ENCODE data around the gene PPP1R3F.

Gene PPP1R3F

GRCh38 chrX:49269767-49270248 lies at the start of gene PPP1R3F:
Gene PPP1R3F (plus strand): TSS chrX:49269793. CDS start chrX:49269870, 77 bp downstream.
- no peak for DNase-seq

DNA sequence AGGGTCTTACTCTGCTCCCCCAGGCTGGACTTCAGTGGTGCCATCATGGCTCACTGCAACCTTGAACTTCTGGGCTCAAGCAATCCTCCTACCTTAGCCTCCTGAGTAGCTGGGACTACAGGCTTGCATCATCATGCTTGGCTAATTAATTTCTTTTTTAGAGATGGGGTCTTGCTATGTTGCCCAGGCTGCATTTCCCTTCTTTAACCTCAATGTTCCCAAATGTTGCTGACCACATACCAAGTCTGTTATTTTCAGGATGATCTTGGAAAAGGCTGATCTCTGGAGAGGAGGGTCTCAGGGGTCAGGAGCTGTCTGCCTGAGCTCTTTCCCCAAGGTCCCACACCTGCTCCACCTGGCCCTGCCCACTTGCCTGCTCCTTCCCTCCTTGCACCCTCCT lies 49.5 kb upstream of the PPP1R3F start:
- DNase-seq, result no peak

DNA sequence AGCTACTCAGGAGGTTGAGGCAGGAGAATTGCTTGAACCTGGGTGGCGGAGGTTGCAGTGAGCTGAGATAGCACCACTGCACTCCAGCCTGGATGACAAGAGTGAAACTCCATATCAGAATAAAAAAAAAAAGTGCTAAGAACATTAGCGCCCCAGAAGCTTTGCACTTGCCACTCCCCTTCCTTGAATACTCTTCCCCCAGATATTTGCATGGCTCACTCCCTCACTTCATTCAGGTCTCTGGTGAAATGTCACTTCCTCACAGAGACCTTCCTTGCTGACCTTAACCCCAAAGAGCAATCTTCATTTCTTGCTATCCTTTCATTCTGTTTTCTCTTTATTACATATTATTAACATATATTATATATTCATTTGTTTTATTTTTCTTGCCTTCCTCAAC lies 47.7 kb upstream of the PPP1R3F start:
- DNase-seq, result no peak

GRCh38 chrX:49225858-49226257 lies 43.7 kb upstream of the PPP1R3F start:
- no peak for DNase-seq

DNA sequence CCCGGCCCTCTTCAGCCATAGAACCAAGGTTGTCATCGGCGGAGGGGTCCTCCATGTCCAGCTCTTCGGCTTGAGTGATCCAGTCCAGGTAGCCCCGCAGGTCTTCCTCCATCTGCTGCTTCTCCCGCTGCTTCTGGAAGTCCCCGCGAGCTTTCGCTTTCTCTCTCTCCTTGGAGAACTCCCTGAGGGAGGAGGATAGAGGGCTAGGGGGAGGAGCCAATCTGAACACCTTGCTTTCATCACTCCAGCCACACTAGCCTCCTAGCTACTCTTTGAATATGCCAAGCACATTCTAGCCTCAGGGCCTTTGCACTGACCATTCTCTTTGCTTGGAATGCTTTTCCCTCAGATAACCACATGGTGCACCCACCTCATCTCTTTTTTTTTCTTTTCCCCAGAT lies 42.6 kb upstream of the PPP1R3F start:
- no peak for DNase-seq

- DNase-seq, result no peak
These were observed 41.9 kb upstream of the PPP1R3F start for GRCh38 chrX:49227726-49228125.

DNA sequence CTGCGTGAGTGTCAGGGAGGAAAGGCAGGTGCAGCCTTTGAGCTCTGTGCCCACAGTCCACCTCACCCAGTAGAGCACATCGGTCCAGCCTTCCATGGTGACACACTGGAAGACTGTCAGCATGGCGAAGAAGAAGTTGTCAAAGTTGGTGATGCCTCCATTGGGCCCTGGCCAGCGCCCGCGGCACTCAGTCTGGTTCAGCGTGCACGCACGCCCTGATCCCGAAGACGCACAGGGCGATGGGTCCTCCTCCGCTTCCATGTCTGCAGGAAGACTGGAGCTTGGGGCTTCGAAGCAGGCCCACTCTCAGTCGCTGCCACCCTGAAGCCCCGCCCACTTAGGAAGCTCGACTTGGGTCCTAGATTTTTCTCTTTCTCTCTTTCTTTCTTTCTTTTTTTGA lies 41.4 kb upstream of the PPP1R3F start:
- DNase-seq, result no peak

DNA sequence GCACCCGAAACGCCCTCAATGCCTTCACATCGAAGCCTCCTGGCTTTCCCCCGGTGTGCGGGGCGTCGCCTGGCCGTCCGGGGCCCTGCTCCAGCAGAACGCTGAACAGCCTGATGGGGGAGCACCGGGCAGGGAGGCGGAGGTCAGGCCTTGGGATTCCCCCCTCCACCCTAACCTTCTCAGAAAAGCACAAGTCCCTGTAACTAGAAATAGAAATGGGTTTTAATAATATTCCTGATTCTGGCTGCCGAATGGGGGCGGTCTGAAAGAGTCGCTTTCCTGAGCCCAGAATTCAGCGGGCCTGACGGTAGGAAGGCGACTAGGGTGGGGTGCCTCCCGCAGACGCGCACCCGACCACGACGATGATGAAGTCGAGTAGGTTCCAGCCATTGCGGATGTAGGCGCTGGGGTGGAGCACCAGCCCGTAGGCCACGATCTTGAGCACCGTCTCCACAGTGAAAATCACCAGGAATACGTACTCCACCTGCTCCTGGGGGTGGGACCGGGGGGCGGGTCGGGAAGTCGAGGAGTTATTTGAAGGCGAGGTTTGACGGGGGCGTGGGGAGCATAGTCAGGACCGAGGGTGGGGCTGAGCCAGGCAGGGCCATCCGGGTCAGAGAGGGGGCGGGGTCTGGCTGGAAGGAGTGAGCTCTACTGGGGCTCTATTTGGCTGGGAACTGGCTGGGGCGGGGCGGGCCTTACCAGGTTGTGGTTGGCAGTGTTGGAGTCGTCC lies 38.9 kb upstream of the PPP1R3F start:
- DNase-seq, result no peak

- no peak for DNase-seq
These were observed 38.1 kb upstream of the PPP1R3F start for GRCh38 chrX:49231333-49232000.

GRCh38 chrX:49232525-49232924 lies 37.1 kb upstream of the PPP1R3F start:
- no peak for DNase-seq

DNA sequence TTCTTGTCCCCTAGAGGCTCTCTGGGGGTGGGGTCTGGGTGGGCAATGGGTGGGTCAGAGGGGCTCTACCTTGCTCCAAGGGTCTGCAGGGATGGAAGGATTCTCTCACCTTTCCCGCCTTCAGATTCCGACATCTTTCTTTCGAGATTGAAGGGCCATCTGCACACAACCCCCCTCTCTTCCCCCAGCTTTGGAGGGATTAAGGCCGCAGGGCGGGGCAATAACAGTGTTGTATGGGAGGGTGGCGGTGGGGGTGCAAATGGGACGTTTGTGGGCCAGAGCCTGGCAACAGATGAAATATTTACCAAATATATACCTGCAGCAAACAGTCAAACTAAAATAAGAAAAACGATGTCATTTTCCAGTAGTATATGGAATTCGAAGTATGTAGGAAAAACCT lies 36.4 kb upstream of the PPP1R3F start, which contains the start of gene CACNA1F:
CACNA1F (minus strand) TSS at position 165 of the 400 bp plus-strand sequence; CDS start at position 134, 31 bp downstream.
- DNase-seq, result no peak

GRCh38 chrX:49233887-49234555 lies 35.6 kb upstream of the PPP1R3F start:
- DNase-seq, result no peak

- DNase-seq, result peak; percentile 60 to 73
These were observed 32.5 kb upstream of the PPP1R3F start for GRCh38 chrX:49237060-49237459.

DNA sequence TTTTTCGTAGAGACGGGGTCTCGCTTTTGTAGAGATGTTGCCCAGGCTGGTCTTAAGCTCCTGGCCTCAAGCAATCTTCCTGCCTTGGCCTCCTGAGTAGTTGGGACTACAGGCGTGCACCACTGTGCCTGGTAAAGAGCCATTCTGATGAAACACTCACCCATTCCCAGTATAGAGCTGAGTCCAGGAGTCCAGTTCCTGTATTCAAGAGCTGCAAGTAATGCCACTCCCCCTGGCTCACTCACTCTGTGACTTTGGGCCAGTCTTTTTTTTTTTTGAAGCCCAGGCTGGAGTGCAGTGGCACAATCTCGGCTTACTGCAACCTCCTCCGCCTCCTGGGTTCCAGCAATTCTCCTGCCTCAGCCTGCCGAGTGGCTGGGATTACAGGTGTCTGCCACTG lies 30.9 kb upstream of the PPP1R3F start:
- DNase-seq, result no peak

DNA sequence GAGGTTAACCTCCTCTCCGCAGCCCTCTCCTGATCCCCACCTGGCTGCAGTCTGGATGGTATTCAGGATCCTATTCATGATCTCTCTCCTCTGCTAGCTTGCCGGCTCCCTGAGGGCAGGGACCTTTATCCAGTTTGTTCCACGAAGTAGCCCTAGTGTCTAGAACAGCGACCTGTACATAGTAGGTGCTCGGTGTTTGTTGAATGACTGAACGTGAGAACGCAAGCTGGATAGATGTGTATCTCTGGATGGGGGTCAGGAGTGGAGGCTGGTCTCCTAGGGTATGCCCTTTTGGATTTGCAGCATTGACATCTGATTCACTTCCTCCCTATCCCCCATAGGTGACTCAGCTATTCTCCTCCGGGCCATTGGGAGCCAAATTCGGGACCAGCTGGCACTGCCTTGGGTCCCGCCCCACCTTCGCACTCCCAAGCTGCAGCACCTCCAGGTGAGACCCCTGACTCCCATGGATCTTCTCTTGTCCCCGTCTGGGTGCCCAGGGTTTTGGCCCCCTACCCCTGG lies 27.0 kb upstream of the PPP1R3F start:
- no peak for DNase-seq

- no peak for DNase-seq
These were observed 26.4 kb upstream of the PPP1R3F start for GRCh38 chrX:49243166-49243565.

- no peak for DNase-seq
These were observed 25.4 kb upstream of the PPP1R3F start for GRCh38 chrX:49244207-49244606.

- DNase-seq, result no peak
These were observed 23.1 kb upstream of the PPP1R3F start for GRCh38 chrX:49246541-49246940.

DNA sequence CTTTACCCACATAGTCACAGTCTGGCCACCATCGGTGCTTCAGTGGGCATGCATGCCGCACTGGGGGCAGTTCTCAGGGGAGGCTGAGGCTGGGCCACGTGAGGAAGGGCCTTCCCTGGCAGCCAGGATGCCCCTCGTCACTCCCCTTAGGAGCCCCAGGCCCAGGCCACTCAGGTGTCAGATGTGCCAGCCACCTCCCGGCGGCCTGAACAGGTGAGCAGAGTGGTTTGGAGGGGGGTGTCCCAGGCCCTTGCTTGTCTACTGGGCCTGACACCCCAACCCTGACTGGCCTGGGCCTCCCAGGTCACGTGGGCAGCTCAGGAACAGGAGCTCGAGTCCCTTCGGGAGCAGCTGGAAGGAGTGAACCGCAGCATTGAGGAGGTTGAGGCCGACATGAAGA lies 22.2 kb upstream of the PPP1R3F start:
- DNase-seq, result no peak

DNA sequence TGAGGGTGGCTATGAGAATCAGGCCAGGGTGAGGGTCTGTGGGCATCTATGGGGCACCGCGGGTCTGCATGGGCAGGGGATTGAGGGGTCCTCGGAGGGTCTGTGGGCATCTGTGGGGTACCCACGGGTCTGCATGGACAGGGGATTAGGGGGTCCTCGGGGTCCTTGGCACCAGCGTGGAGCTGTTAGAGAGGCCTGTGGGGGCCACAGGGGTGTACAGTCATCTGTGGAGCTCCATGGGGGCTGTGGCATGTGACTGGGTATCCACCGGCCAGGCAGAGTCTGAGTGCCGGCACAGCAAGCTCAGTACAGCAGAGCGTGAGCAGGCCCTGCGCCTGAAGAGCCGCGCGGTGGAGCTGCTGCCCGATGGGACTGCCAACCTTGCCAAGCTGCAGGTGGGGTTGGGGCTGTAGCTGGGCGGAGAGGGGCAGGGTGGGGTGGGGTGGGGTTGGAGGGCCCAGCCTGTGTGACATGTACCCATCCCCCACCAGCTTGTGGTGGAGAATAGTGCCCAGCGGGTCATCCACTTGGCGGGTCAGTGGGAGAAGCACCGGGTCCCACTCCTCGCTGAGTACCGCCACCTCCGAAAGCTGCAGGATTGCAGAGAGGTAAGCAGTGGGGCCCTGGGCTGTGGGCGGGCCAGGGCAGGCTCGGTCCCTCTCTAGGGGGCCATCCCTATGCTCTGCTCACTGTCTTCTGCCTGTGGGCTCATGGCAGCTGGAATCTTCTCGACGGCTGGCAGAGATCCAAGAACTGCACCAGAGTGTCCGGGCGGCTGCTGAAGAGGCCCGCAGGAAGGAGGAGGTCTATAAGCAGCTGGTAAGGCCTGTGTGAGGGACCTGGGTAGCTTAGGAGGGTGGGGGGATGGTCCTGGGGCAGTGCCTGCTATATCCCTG lies 21.4 kb upstream of the PPP1R3F start:
- no peak for DNase-seq

- no peak for DNase-seq
These were observed 20.5 kb upstream of the PPP1R3F start for GRCh38 chrX:49249071-49249470.

GRCh38 chrX:49249616-49250015 lies 20.0 kb upstream of the PPP1R3F start:
- DNase-seq, result no peak
